GM18951 (cell line): ENCODE measurements around the gene TPBG.

Experiments
- POLR2A ChIP-seq: IDR thresholded peaks from 4 replicates; pipeline ENCODE4 v1.6.1; 2011; ENCODE audit warnings: mild to moderate bottlenecking; ENCODE audit not compliant: insufficient read length, insufficient read depth; ENCODE audit errors: extremely low read depth
- in situ Hi-C: fragments of 300-500 bp; cut with MboI; formaldehyde crosslinking; loops from one replicate; pipeline ENCODE4 v1.12.0; 2022; ENCODE audit warnings: low sequenced_read_pairs, mixed read lengths, inconsistent platforms; ENCODE audit not compliant: unreplicated experiment

TPBG gene

GRCh38 chr6:82363428-82364086 lies at the start of gene TPBG:
TPBG (plus strand) TSS chr6:82363817; CDS start chr6:82364962, 1,145 bp downstream.
- in situ Hi-C loops: no loop called here
- TF ChIP-seq POLR2A: peak; percentile 26

GRCh38 chr6:82322386-82322785 lies 41.2 kb upstream of the TPBG start:
- no peak for TF ChIP-seq POLR2A
- in situ Hi-C loops: no loop called here

- in situ Hi-C loops: no loop called here
- no peak for TF ChIP-seq POLR2A
Measured at GRCh38 chr6:82329766-82330165, 33.9 kb upstream of the TPBG start.

- in situ Hi-C loops: no loop called here
- no peak for TF ChIP-seq POLR2A
Measured at GRCh38 chr6:82330171-82330804, 33.3 kb upstream of the TPBG start.

- in situ Hi-C loops: no loop called here
- no peak for TF ChIP-seq POLR2A
Measured at GRCh38 chr6:82331031-82331773, 32.4 kb upstream of the TPBG start.

GRCh38 chr6:82333781-82334180 lies 29.8 kb upstream of the TPBG start:
- no peak for TF ChIP-seq POLR2A
- in situ Hi-C loops: no loop called here

- in situ Hi-C loops: no loop called here
- TF ChIP-seq POLR2A: no peak
Measured at GRCh38 chr6:82337688-82338257, 25.8 kb upstream of the TPBG start.

- in situ Hi-C loops: no loop called here
- no peak for TF ChIP-seq POLR2A
Measured at GRCh38 chr6:82348130-82348529, 15.5 kb upstream of the TPBG start.

GRCh38 chr6:82353848-82354247 lies 9.8 kb upstream of the TPBG start:
- in situ Hi-C loops: no loop called here
- TF ChIP-seq POLR2A: no peak

GRCh38 chr6:82360552-82360951 lies 3.1 kb upstream of the TPBG start:
- no peak for TF ChIP-seq POLR2A
- in situ Hi-C loops: no loop called here

- in situ Hi-C loops: no loop called here
- TF ChIP-seq POLR2A: no peak
Measured at GRCh38 chr6:82361631-82362030, 2.0 kb upstream of the TPBG start.

GRCh38 chr6:82362144-82362543 lies 1.5 kb upstream of the TPBG start:
- TF ChIP-seq POLR2A: no peak
- in situ Hi-C loops: no loop called here

GRCh38 chr6:82362878-82363427 lies 664 bp upstream of the TPBG start:
- in situ Hi-C loops: no loop called here
- TF ChIP-seq POLR2A: no peak

- no peak for TF ChIP-seq POLR2A
- in situ Hi-C loops: no loop called here
Measured at GRCh38 chr6:82364087-82365015, 734 bp downstream of the TPBG start.
